HepG2 (cell line): Measurements from ENCODE around the gene MACROD2. TPM values are rescaled to one million over a fixed set of nuclear protein-coding genes. Genes with fewer than 3 reads are reported as not detected.

Experiments
- ATAC-seq: fragments of 200-7000 bp; cut with Tn5 transposase; 3 replicates; pipeline ENCODE4 v1.9.1; 2020; ENCODE audit warnings: mild to moderate bottlenecking, moderate library complexity
- BruUV-seq: library from RNA; stranded (reverse); fragments of 400-500 nt; replicated peaks from 2 replicates; lab custom pipeline; 2021; lab: Mats Ljungman, UMichigan
- CTCF ChIA-PET: fragments of 300-600 bp; formaldehyde crosslinking; extraction: SDS; loops from one replicate; lab custom pipeline; 2021; ENCODE audit warnings: low total read pairs, inconsistent platforms, low intra/inter-chr PET ratio; lab: Yijun Ruan, JAX
- POLR2A ChIA-PET: fragments of 350-600 bp; sonication (Branson Sonifier 250); formaldehyde crosslinking; loops from one replicate; lab custom pipeline; 2020; ENCODE audit warnings: antibody characterized with exemption, inconsistent platforms; lab: Yijun Ruan, JAX
- DNase-seq: peaks from one replicate; pipeline ENCODE4 v3.0.0-alpha.2; 2015; ENCODE audit warnings: low spot score
- FAIRE-seq: peaks from 3 replicates; lab custom pipeline; 2011; peaks lifted over from hg19 to GRCh38; lab: Jason Lieb, UNC
- H2AFZ ChIP-seq: one replicate; pipeline ENCODE4 v1.6.1; 2011; ENCODE audit warnings: low read length, inconsistent platforms
- H3K27ac ChIP-seq: fragments of 300-600 bp; 3 replicates; pipeline ENCODE4 v1.8.0; 2011; ENCODE audit warnings: mixed run types, mild to moderate bottlenecking, mixed read lengths, low read length, inconsistent platforms; ENCODE audit not compliant: insufficient read depth; ENCODE audit errors: extremely low read length
- H3K27me3 ChIP-seq, 2 experiments: fragments of 200-600 bp in 1 of 2; 2 replicates in 1 of 2; 3 replicates in 1 of 2; pipeline versions ENCODE4 v1.6.0 to v1.8.0; 2011; ENCODE audit warnings: low read length in 2 of 2, mild to moderate bottlenecking in 2 of 2, moderate library complexity in 2 of 2, inconsistent platforms in 1 of 2; ENCODE audit not compliant: insufficient read depth in 2 of 2, control insufficient read depth in 1 of 2
- H3K36me3 ChIP-seq, 2 experiments: fragments of 200-600 bp in 1 of 2; replicated peaks in 1 of 2; 2 replicates in 1 of 2; 3 replicates in 1 of 2; pipeline versions ENCODE4 v1.5.1 to v1.8.0; 2011; ENCODE audit warnings: low read length in 2 of 2, inconsistent platforms in 1 of 2; ENCODE audit not compliant: insufficient read depth in 2 of 2, control insufficient read depth in 1 of 2
- H3K4me1 ChIP-seq: 2 replicates; pipeline ENCODE4 v1.5.1; 2012; ENCODE audit warnings: low read length, inconsistent platforms; ENCODE audit not compliant: insufficient read depth
- H3K4me2 ChIP-seq: 2 replicates; pipeline ENCODE4 v1.6.0; 2011; ENCODE audit warnings: low read depth, low read length, inconsistent platforms
- H3K4me3 ChIP-seq, 3 experiments: fragments of 200-600 bp in 1 of 3; sonication (generic), shearing (Covaris generic) in 1 of 3; replicated peaks in 1 of 3; 2 replicates each; pipeline ENCODE4 v1.5.1; 2011 to 2016; ENCODE audit warnings: low read length in 3 of 3, inconsistent platforms in 2 of 3, low read depth in 2 of 3, mild to moderate bottlenecking in 2 of 3, control low read depth in 1 of 3, mixed read lengths in 1 of 3; ENCODE audit not compliant: insufficient read depth in 1 of 3
- H3K79me2 ChIP-seq: one replicate; pipeline ENCODE4 v1.6.1; 2011; ENCODE audit warnings: low read length, inconsistent platforms; ENCODE audit not compliant: insufficient read depth
- H3K9ac ChIP-seq: 2 replicates; pipeline ENCODE4 v1.6.0; 2011; ENCODE audit warnings: mild to moderate bottlenecking, low read depth, low read length, inconsistent platforms; ENCODE audit not compliant: insufficient read depth
- H3K9me3 ChIP-seq: 2 replicates; pipeline ENCODE4 v1.5.1; 2012; ENCODE audit warnings: mild to moderate bottlenecking, low read length
- H4K20me1 ChIP-seq: 2 replicates; pipeline ENCODE4 v1.6.0; 2011; ENCODE audit warnings: inconsistent platforms, mild to moderate bottlenecking, low read length, moderate library complexity; ENCODE audit not compliant: insufficient read depth
- BRD4 ChIP-seq: sonication (generic); formaldehyde crosslinking; IDR thresholded peaks from 2 replicates; pipeline ENCODE4 v1.4.0; 2020; ENCODE audit warnings: missing genetic modification reagents
- CCAR2 ChIP-seq: fragments of 200-400 bp; formaldehyde crosslinking; optimal IDR thresholded peaks from 2 replicates; pipeline ENCODE3; 2018; ENCODE audit warnings: low read depth, mild to moderate bottlenecking, low read length, moderate library complexity
- FOXA1 ChIP-seq, 2 experiments: fragments of 450-650 bp in 1 of 2; sonication (generic) in 1 of 2; formaldehyde crosslinking in 1 of 2; IDR thresholded peaks; 2 replicates each; pipeline versions ENCODE4 v1.4.0 to v1.6.1; 2016 to 2020; ENCODE audit warnings: missing genetic modification reagents in 1 of 2
- FOXP1 ChIP-seq, 2 experiments: fragments of 450-650 bp in 1 of 2; IDR thresholded peaks; 2 replicates each; pipeline ENCODE4 v1.6.1; 2017 to 2018; ENCODE audit warnings: antibody characterized with exemption in 1 of 2
- GZF1 ChIP-seq: sonication (generic); formaldehyde crosslinking; IDR thresholded peaks from 2 replicates; pipeline ENCODE4 v1.5.1; 2020; ENCODE audit warnings: mild to moderate bottlenecking, missing genetic modification reagents
- HES4 ChIP-seq: sonication (generic); formaldehyde crosslinking; IDR thresholded peaks from 2 replicates; pipeline ENCODE4 v1.9.0; 2021; ENCODE audit warnings: mild to moderate bottlenecking, missing genetic modification reagents, borderline replicate concordance
- KDM5A ChIP-seq: fragments of 200-600 bp; sonication (generic); IDR thresholded peaks from 2 replicates; pipeline ENCODE4 v1.7.0; 2018; ENCODE audit warnings: antibody characterized with exemption, mild to moderate bottlenecking, low read length, borderline replicate concordance
- PBX2 ChIP-seq: IDR thresholded peaks from 2 replicates; pipeline ENCODE4 v1.6.1; 2016; ENCODE audit warnings: control low read depth
- SAFB2 ChIP-seq: sonication (generic); formaldehyde crosslinking; IDR thresholded peaks from 2 replicates; pipeline ENCODE4 v1.5.1; 2020; ENCODE audit warnings: missing genetic modification reagents, low read depth, mild to moderate bottlenecking, borderline replicate concordance
- SNAPC5 ChIP-seq: sonication (generic); formaldehyde crosslinking; IDR thresholded peaks from 2 replicates; pipeline ENCODE4 v1.8.1; 2023; ENCODE audit warnings: mild to moderate bottlenecking, missing genetic modification reagents, borderline replicate concordance
- ZBTB10 ChIP-seq: sonication (generic); formaldehyde crosslinking; IDR thresholded peaks from 2 replicates; pipeline ENCODE4 v1.4.0; 2020; ENCODE audit warnings: missing genetic modification reagents, borderline replicate concordance
- ZBTB37 ChIP-seq: sonication (generic); formaldehyde crosslinking; IDR thresholded peaks from 2 replicates; pipeline ENCODE4 v1.4.0; 2020; ENCODE audit warnings: mild to moderate bottlenecking, missing genetic modification reagents
- ZBTB46 ChIP-seq: sonication (generic); formaldehyde crosslinking; IDR thresholded peaks from 2 replicates; pipeline ENCODE4 v1.4.0; 2020; ENCODE audit warnings: mild to moderate bottlenecking, missing genetic modification reagents, borderline replicate concordance
- ZNF17 ChIP-seq: sonication (generic); formaldehyde crosslinking; IDR thresholded peaks from 2 replicates; pipeline ENCODE4 v1.5.0; 2020; ENCODE audit warnings: mild to moderate bottlenecking, missing genetic modification reagents
- ZNF205 ChIP-seq: IDR thresholded peaks from 2 replicates; pipeline ENCODE4 v1.6.1; 2018; ENCODE audit warnings: missing biosample characterization, missing genetic modification reagents
- ZNF468 ChIP-seq: sonication (generic); formaldehyde crosslinking; IDR thresholded peaks from 2 replicates; pipeline ENCODE4 v1.8.0; 2022; ENCODE audit warnings: mild to moderate bottlenecking, moderate library complexity, missing genetic modification reagents
- ZNF576 ChIP-seq: sonication (generic); formaldehyde crosslinking; IDR thresholded peaks from 2 replicates; pipeline ENCODE4 v1.4.0; 2020; ENCODE audit warnings: mild to moderate bottlenecking, missing genetic modification reagents
- ZNF724P ChIP-seq: sonication (generic); formaldehyde crosslinking; IDR thresholded peaks from 2 replicates; pipeline ENCODE4 v1.8.0; 2022; ENCODE audit warnings: missing genetic modification reagents, borderline replicate concordance
- WGBS: methylation state at CpG from one replicate; pipeline ENCODE4 v1.1.6; 2017; ENCODE audit warnings: low lambda C conversion rate; 5-methylcytosine and 5-hydroxymethylcytosine counted together
- in situ Hi-C: cut with HindIII; loops from 2 replicates; pipeline ENCODE4 v1.10.0; 2017; ENCODE audit warnings: low pct_unique_long_range_greater_than_20kb; ENCODE audit not compliant: extremely low pct_ligation_motif_present
- intact Hi-C: fragments of 100-400 bp; cut with micrococcal nuclease; formaldehyde crosslinking; loops from one replicate; pipeline ENCODE4 v1.10.0; 2022; ENCODE audit not compliant: unreplicated experiment
- polyA plus RNA-seq, 8 experiments: library from polyadenylated mRNA; depleted of rRNA in 3 of 8; stranded (reverse) in 7 of 8; unstranded in 1 of 8; fragments of >200 nt; fragmentation: Illumina TruSeq in 4 of 8; extraction: Trizol in 4 of 8; gene quantifications; 2 replicates each; pipeline versions ENCODE4 v1.2.1 to v1.2.3, GENCODE V29; 2011 to 2016; ENCODE audit warnings: low read depth in 4 of 8, missing spikeins in 1 of 8, mixed read lengths in 1 of 8; ENCODE audit not compliant: insufficient read depth in 1 of 8
- total RNA-seq, 5 experiments: library from RNA; depleted of rRNA; stranded (reverse); fragments of >200 nt; fragmentation: Illumina TruSeq; extraction: Trizol; gene quantifications; 2 replicates each; pipeline ENCODE4 v1.2.3, GENCODE V29; 2016; ENCODE audit warnings: low read depth in 1 of 5

The MACROD2 gene
- total and polyA plus RNA-seq, 2 of the 13 experiments (the other 11 are each of a cell fraction or from before 2014, with no cell fraction given): 0.13 to 0.51 TPM

GRCh38 chr20:14691994-14692393 lies 696.7 kb downstream of the MACROD2 start:
- H2AFZ ChIP-seq: no peak overlapping the region
- no peak overlapping the region for H3K4me3 ChIP-seq
- DNase-seq: no peak
- WGBS: 6% methylated on average over 3 of the region's 3 CpGs
- H3K4me2 ChIP-seq: no peak overlapping the region
- H3K36me3 ChIP-seq: no peaks in the 10 kb centered on the region
- ATAC-seq: no peak
- no peak for FAIRE-seq
- no TSS peak for BruUV-seq
- no peak overlapping the region for H3K9ac ChIP-seq
- H3K79me2 ChIP-seq: no peaks in the 10 kb centered on the region
- no peaks in the 10 kb centered on the region for H4K20me1 ChIP-seq
- H3K9me3 ChIP-seq: no peaks in the 10 kb centered on the region
- CTCF ChIA-PET: no interaction called here
- no peak overlapping the region for H3K27ac ChIP-seq
- in situ Hi-C loops (no loop called here), intact Hi-C loops (no loop called here)
- H3K4me1 ChIP-seq: no peaks in the 10 kb centered on the region
- POLR2A ChIA-PET: no interaction called here
- no peaks in the 10 kb centered on the region for H3K27me3 ChIP-seq
- TF ChIP-seq CCAR2: no peak
- no peak for TF ChIP-seq SNAPC5
- no peak for TF ChIP-seq ZNF724P (CRISPR knock-in tag)
- no peak for TF ChIP-seq ZNF468 (CRISPR knock-in tag)
- no peak for TF ChIP-seq GZF1 (CRISPR knock-in tag)
- no peak for TF ChIP-seq ZNF205 (CRISPR knock-in tag)
- TF ChIP-seq PBX2: no peak
- no peak for TF ChIP-seq ZBTB10
- TF ChIP-seq ZBTB46 (CRISPR knock-in tag): no peak
- no peak for TF ChIP-seq FOXP1 (IDR thresholded peaks at IDR 0.05)
- TF ChIP-seq FOXP1 (CRISPR knock-in tag; IDR thresholded peaks at IDR 0.05): no peak
- no peak for TF ChIP-seq KDM5A
- TF ChIP-seq SAFB2: no peak
- no peak for TF ChIP-seq BRD4 (CRISPR knock-in tag)
- no peak for TF ChIP-seq ZNF576
- no peak for TF ChIP-seq ZBTB37 (CRISPR knock-in tag)
- TF ChIP-seq HES4 (CRISPR knock-in tag): no peak
- TF ChIP-seq FOXA1 (IDR thresholded peaks at IDR 0.05): no peak
- TF ChIP-seq FOXA1 (CRISPR knock-in tag; IDR thresholded peaks at IDR 0.05): no peak
- TF ChIP-seq ZNF17 (CRISPR knock-in tag): no peak
